Activated CD4-positive, alpha-beta T cell treated with anti-CD3 and anti-CD28 coated beads, Interleukin-2, amount 10 ng/mL, durations not matched to agents 24 days and 14 days (primary cell): Measurements from ENCODE around the gene PLAAT5. TPM values are rescaled to one million over a fixed set of nuclear protein-coding genes. Genes with fewer than 3 reads are reported as not detected.
"Not testable (repeated sequence)": the region's sequence is repeated elsewhere in the genome, so short reads cannot be mapped to it uniquely, and the experiment has no call there.

ENCODE experiments used
- DNase-seq: peaks from one replicate; pipeline ENCODE4 v3.0.0; 2022
- H3K27ac Mint-ChIP-seq: one replicate; pipeline ENCODE4 v1.8.0; 2022; ENCODE audit warnings: mild to moderate bottlenecking, mixed read lengths
- H3K27me3 Mint-ChIP-seq: one replicate; pipeline ENCODE4 v1.8.0; 2022; ENCODE audit warnings: mixed read lengths
- H3K36me3 Mint-ChIP-seq: one replicate; pipeline ENCODE4 v1.8.0; 2022; ENCODE audit warnings: low read depth, mild to moderate bottlenecking, mixed read lengths
- H3K4me1 Mint-ChIP-seq: one replicate; pipeline ENCODE4 v1.8.0; 2021; ENCODE audit warnings: mixed read lengths
- H3K4me3 Mint-ChIP-seq: one replicate; pipeline ENCODE4 v1.8.0; 2022; ENCODE audit warnings: mild to moderate bottlenecking, moderate library complexity, mixed read lengths
- H3K9me3 Mint-ChIP-seq: one replicate; pipeline ENCODE4 v1.8.0; 2021; ENCODE audit warnings: mixed read lengths
- intact Hi-C: fragments of 100-400 bp; cut with micrococcal nuclease; formaldehyde crosslinking; loops from one replicate; pipeline ENCODE4 v1.15.1; 2023
- total RNA-seq: library from RNA; stranded (reverse); gene quantifications from 2 replicates; pipeline ENCODE4 v1.2.3, GENCODE V29; 2022

Gene PLAAT5
- total RNA-seq, 1 donor from 2014 or later: not detected

DNA sequence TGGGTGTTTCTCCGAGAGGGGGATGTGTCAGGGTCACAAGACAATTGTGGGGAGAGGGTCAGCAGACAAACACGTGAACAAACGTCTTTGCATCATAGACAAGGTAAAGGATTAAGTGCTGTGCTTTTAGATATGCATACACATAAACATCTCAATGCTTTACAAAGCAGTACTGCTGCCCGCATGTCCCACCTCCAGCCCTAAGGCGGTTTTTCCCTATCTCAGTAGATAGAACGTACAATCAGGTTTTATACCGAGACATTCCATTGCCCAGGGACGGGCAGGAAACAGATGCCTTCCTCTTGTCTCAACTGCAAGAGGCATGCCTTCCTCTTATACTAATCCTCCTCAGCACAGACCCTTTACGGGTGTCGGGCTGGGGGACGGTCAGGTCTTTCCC lies 37.2 kb upstream of the PLAAT5 start:
- intact Hi-C loops, DNase-seq: not testable (repeated sequence)

DNA sequence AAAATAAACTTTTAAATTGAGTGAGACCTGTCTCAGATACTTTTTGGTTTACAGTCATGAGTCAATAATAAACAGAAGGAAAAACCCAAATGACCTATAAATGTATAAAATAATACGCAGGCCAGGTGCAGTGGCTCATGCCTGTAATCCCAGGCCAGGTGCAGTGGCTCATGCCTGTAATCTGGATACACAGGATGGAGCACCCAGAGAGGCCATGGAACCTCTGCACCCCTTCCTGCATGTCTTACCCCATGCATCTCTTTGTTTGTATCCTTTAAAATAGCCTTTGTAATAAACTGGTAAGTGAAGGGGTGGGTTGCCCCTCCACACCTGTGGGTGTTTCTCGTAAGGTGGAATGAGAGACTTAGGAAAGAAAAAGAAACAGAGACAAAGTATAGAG lies 36.7 kb upstream of the PLAAT5 start:
- DNase-seq: no peak
- Mint-ChIP-seq H3K9me3 (peaks cover 4% of the 10 kb centered on the region), H3K27me3 (peaks cover 2% of the 10 kb centered on the region), H3K36me3 (no peaks in the 10 kb centered on the region), H3K4me1 (peaks cover 26% of the 10 kb centered on the region), H3K4me3 (no peak overlapping the region), H3K27ac (no peak overlapping the region)
- intact Hi-C loops: no loop called here

More for the DNA sequence above, 37.2 kb upstream of the PLAAT5 start:
- not testable (repeated sequence) for H3K36me3 Mint-ChIP-seq, H3K4me3 Mint-ChIP-seq, H3K27ac Mint-ChIP-seq, H3K9me3 Mint-ChIP-seq, H3K27me3 Mint-ChIP-seq
- peaks cover 29% of the 10 kb centered on the region for H3K4me1 Mint-ChIP-seq

DNA sequence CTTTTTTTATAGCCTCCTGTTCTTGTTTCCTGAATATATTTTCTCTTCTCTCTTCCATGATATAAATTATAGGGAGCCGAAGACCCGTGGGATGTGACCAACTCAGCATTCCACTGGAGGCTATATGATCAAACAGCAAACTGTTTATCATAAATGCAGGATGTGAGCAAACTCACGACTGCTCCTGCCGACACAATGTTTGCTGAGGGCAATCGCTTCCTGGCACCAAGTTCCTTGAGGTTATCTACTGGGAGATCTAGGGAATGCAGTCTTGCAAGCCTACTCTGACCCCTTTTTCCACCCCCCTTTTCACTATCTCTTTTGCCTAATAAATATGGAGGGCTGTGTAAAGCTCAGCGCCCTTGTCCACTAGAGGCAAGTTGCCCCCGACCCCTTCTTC lies 32.2 kb upstream of the PLAAT5 start:
- Mint-ChIP-seq H3K36me3 (no peaks in the 10 kb centered on the region), H3K27me3 (peaks cover 6% of the 10 kb centered on the region), H3K4me3 (no peak overlapping the region), H3K9me3 (peaks cover 4% of the 10 kb centered on the region), H3K4me1 (peaks cover 8% of the 10 kb centered on the region), H3K27ac (no peak overlapping the region)
- DNase-seq: no peak
- intact Hi-C loops: no loop called here

DNA sequence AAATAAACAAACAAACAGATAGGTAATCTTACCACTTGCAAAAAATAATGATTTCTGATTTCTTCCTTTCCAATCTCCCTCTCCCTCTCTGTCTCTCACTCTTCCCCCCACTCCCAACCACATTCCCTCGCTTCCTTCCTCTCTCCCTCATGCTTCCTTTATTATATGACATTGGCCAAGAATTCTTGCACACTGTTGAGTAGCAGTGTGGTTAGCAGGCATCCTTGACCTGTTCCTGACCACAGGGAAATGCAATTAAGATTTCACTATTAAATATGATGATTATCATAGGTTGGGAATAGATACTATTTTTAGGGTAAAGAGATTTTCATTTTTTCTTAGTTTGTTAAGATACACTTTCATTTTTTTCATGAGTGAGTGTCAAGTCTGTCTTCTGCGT lies 30.9 kb upstream of the PLAAT5 start:
- intact Hi-C loops: no loop called here
- H3K27me3 Mint-ChIP-seq: peaks cover 6% of the 10 kb centered on the region
- H3K36me3 Mint-ChIP-seq: no peaks in the 10 kb centered on the region
- H3K9me3 Mint-ChIP-seq: peaks cover 4% of the 10 kb centered on the region
- H3K27ac Mint-ChIP-seq: no peak overlapping the region
- peaks cover 10% of the 10 kb centered on the region for H3K4me1 Mint-ChIP-seq
- H3K4me3 Mint-ChIP-seq: no peak overlapping the region
- no peak for DNase-seq

DNA sequence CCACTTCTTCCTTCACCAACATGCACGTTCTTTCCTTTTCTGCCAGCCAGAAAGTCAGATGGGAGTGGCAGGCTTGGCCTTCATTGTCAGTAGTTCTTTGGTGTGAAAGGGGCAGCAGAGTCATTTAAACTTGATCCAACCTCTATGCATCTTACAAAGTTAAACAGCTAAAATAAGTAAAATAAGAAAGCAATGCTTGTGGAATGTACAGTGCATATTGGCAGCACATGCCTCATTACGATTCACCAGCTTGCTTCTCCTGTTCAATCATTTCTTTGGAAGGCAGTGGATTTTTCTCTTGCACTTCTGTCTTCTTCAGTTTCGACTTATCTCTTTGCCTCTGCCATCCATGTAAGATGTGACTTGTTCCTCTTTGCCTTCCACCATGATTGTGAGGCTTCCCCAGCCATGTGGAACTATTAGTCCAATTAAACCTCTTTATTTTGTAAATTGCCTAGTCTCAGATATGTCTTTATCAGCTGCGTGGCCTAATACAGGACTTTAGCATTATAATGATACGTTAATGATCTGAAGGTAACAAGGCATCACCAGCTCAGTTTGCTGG lies 29.7 kb upstream of the PLAAT5 start:
- Mint-ChIP-seq H3K36me3 (no peaks in the 10 kb centered on the region), H3K4me1 (peaks cover 10% of the 10 kb centered on the region), H3K4me3 (no peak overlapping the region), H3K27ac (no peak overlapping the region), H3K9me3 (peaks cover 4% of the 10 kb centered on the region), H3K27me3 (peaks cover 6% of the 10 kb centered on the region)
- no peak for DNase-seq
- intact Hi-C loops: no loop called here

DNA sequence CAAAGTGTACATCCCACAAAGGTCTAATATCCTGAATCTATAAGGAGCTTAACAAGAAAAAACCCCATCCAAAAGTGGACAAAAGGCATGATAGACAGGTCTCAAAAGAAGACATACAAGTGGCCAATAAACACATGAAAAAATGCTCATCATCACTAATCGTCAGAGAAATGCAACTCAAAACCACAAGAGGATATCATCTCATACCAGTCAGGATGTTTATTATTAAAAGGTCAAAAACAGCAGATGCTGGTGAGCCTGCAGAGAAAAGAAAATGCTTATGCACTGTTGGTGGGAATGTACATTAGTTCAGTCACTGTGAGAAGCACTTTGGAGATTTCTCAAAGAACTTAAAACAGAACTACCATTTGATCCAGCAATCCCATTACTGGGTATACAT lies 27.6 kb upstream of the PLAAT5 start:
- Mint-ChIP-seq H3K4me3 (no peak overlapping the region), H3K4me1 (peaks cover 10% of the 10 kb centered on the region), H3K27ac (peak overlapping the region; percentile 32), H3K36me3 (no peaks in the 10 kb centered on the region), H3K9me3 (no peaks in the 10 kb centered on the region), H3K27me3 (peaks cover 5% of the 10 kb centered on the region)
- DNase-seq: no peak
- intact Hi-C loops: loop anchor here (10.0 kb wide), 1 partner anchor 46 kb away; the partner anchor contains the start of gene PLAAT2

GRCh38 chr11:63517156-63517555 lies 26.2 kb upstream of the PLAAT5 start:
- Mint-ChIP-seq H3K4me3 (no peak overlapping the region), H3K36me3 (no peaks in the 10 kb centered on the region), H3K27me3 (peaks cover 4% of the 10 kb centered on the region), H3K27ac (no peak overlapping the region), H3K9me3 (no peaks in the 10 kb centered on the region), H3K4me1 (peaks cover 10% of the 10 kb centered on the region)
- no peak for DNase-seq
- intact Hi-C loops: loop anchor here (10.0 kb wide), 1 partner anchor 48 kb away; the partner anchor contains the start of gene PLAAT2

- Mint-ChIP-seq H3K27ac (no peak overlapping the region), H3K9me3 (no peaks in the 10 kb centered on the region), H3K4me3 (no peak overlapping the region), H3K27me3 (peaks cover 4% of the 10 kb centered on the region), H3K36me3 (no peaks in the 10 kb centered on the region), H3K4me1 (peaks cover 10% of the 10 kb centered on the region)
- no peak for DNase-seq
- intact Hi-C loops: loop anchor here (10.0 kb wide), 1 partner anchor 49 kb away; the partner anchor contains the start of gene PLAAT2
Observed at GRCh38 chr11:63516109-63516508, 25.1 kb upstream of the PLAAT5 start.

DNA sequence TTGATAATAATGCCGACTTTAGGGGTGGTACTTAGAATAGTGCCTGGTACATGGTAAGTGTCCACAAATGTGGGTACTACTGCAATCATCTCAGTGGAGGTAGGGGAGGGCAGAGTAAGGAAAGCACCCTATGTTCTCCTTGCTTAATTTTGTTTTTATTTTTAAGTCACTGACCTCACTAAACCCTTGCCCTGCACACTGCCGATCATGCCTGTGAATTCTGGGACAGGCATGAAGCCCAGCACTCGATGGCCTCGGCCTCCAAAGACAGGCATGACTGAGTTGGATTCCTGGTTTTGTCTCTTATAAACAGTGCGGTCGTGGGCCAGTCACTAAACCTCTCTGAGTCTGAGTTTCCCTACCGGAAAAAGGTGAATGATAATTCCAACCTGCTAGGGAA lies 21.8 kb upstream of the PLAAT5 start:
- Mint-ChIP-seq H3K4me3 (no peak overlapping the region), H3K36me3 (no peaks in the 10 kb centered on the region), H3K27ac (no peak overlapping the region), H3K27me3 (no peaks in the 10 kb centered on the region), H3K9me3 (no peaks in the 10 kb centered on the region), H3K4me1 (no peaks in the 10 kb centered on the region)
- intact Hi-C loops: loop anchor here (10.0 kb wide), 1 partner anchor 52 kb away; the partner anchor contains the start of gene PLAAT2
- DNase-seq: no peak

DNA sequence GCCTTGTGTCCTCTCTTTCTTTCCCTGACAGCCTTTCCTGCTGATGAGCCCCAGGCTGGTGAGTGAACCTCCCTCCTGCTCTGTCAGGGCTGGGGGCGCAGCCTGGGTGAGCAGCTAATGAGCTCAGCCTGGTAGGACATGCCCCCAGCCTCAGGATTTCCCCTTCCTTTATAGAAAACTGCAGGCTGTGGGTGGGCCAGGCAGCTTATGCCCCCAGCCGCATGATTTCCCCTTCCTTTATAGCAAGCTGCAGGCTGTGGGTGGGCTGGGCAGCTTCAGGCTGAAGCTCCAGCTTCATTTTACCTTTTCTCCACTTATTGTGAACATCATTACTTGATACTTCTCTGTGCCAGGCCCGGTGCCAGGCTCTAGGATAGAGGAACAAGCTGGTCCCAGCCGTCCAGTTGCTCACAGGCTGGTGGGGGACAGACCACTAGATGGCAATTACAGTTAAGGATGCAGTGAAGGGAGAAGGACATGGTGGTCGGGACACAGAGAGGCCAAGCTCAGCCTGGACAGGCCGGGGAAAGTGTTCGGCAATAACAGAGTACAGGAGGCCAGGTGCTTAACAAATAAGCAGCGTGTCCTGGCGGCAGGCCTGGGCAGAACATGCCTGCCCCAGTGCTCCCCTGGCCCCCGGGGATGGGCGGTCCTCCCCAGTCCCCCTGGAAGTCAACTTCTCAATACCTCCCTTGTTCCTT lies 20.2 kb upstream of the PLAAT5 start:
- Mint-ChIP-seq H3K4me3 (no peak overlapping the region), H3K4me1 (peaks cover 5% of the 10 kb centered on the region), H3K9me3 (no peaks in the 10 kb centered on the region), H3K36me3 (no peaks in the 10 kb centered on the region), H3K27me3 (no peaks in the 10 kb centered on the region), H3K27ac (no peak overlapping the region)
- DNase-seq: no peak
- intact Hi-C loops: loop anchor here (10.0 kb wide), 1 partner anchor 54 kb away; the partner anchor contains the start of gene PLAAT2

GRCh38 chr11:63510360-63511047 lies 19.5 kb upstream of the PLAAT5 start:
- H3K27me3 Mint-ChIP-seq: no peaks in the 10 kb centered on the region
- H3K27ac Mint-ChIP-seq: no peak overlapping the region
- DNase-seq: no peak
- intact Hi-C loops: loop anchor here (10.0 kb wide), 1 partner anchor 54 kb away; the partner anchor contains the start of gene PLAAT2
- H3K36me3 Mint-ChIP-seq: no peaks in the 10 kb centered on the region
- peaks cover 5% of the 10 kb centered on the region for H3K4me1 Mint-ChIP-seq
- H3K4me3 Mint-ChIP-seq: no peak overlapping the region
- H3K9me3 Mint-ChIP-seq: no peaks in the 10 kb centered on the region

DNA sequence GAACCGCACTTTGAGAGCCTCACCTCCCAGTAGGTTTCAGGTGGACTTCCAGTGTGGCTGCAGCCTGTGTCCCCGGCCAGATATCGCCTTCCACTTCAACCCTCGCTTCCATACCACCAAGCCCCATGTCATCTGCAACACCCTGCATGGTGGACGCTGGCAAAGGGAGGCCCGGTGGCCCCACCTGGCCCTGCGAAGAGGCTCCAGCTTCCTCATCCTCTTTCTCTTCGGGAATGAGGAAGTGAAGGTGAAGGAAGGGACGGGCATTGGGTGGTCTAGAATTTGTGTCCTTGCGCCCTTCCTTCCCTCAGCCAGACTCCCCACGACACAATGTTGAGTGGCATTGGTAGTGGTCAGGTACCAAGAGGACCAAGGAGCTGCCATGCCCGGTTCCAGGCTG lies 17.8 kb upstream of the PLAAT5 start:
- H3K27me3 Mint-ChIP-seq: no peaks in the 10 kb centered on the region
- H3K4me1 Mint-ChIP-seq: peaks cover 5% of the 10 kb centered on the region
- no peak for DNase-seq
- H3K27ac Mint-ChIP-seq: no peak overlapping the region
- H3K9me3 Mint-ChIP-seq: no peaks in the 10 kb centered on the region
- no peak overlapping the region for H3K4me3 Mint-ChIP-seq
- no peaks in the 10 kb centered on the region for H3K36me3 Mint-ChIP-seq
- intact Hi-C loops: no loop called here

GRCh38 chr11:63508009-63508408 lies 17.0 kb upstream of the PLAAT5 start:
- no peaks in the 10 kb centered on the region for H3K36me3 Mint-ChIP-seq

DNA sequence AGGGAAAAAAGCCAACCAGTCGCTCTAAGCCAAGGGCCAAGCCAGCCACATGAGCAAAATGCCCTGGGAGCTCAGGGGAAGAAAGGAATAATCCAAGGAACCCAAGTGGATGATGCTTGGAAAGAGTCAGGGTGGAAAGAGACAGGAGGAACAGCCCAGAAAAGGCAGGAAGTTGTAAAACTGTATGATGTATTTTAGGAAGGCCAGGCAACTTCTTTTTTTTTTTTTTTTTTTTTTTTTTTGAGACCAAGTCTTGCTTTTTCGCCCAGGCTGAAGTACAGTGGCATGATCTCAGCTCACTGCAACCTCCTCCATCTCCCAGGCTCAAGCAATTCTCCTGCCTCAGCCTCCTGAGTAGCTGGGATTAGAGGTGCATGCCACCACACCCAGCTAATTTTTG lies 16.5 kb upstream of the PLAAT5 start:
- Mint-ChIP-seq H3K4me1 (peaks cover 5% of the 10 kb centered on the region), H3K36me3 (no peaks in the 10 kb centered on the region), H3K27me3 (no peaks in the 10 kb centered on the region), H3K27ac (no peak overlapping the region), H3K4me3 (no peak overlapping the region), H3K9me3 (peaks cover 8% of the 10 kb centered on the region)
- no peak for DNase-seq
- intact Hi-C loops: no loop called here

More at GRCh38 chr11:63508009-63508408, 17.0 kb upstream of the PLAAT5 start:
- intact Hi-C loops: no loop called here
- Mint-ChIP-seq H3K4me1 (peaks cover 5% of the 10 kb centered on the region), H3K27ac (no peak overlapping the region), H3K27me3 (no peaks in the 10 kb centered on the region), H3K9me3 (peaks cover 3% of the 10 kb centered on the region), H3K4me3 (no peak overlapping the region)
- peak; percentile 68 for DNase-seq
